Measurements from ENCODE around the gene RNF31.

- TF ChIP-seq, protein P1, sequence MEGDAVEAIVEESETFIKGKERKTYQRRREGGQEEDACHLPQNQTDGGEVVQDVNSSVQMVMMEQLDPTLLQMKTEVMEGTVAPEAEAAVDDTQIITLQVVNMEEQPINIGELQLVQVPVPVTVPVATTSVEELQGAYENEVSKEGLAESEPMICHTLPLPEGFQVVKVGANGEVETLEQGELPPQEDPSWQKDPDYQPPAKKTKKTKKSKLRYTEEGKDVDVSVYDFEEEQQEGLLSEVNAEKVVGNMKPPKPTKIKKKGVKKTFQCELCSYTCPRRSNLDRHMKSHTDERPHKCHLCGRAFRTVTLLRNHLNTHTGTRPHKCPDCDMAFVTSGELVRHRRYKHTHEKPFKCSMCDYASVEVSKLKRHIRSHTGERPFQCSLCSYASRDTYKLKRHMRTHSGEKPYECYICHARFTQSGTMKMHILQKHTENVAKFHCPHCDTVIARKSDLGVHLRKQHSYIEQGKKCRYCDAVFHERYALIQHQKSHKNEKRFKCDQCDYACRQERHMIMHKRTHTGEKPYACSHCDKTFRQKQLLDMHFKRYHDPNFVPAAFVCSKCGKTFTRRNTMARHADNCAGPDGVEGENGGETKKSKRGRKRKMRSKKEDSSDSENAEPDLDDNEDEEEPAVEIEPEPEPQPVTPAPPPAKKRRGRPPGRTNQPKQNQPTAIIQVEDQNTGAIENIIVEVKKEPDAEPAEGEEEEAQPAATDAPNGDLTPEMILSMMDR (conservative IDR thresholded peaks at IDR 0.05; ENCODE audit: low read depth, low read length): no peak
- no peak for TF ChIP-seq EZH2 (IDR thresholded peaks at IDR 0.05; ENCODE audit: low read length, unreplicated experiment)
- TF ChIP-seq EZH2phosphoT487 (IDR thresholded peaks at IDR 0.05; ENCODE audit: borderline replicate concordance, low read length): no peak
These were observed 48.1 kb upstream of the RNF31 start for GRCh38 chr14:24098927-24099813.
